ENCODE data around the gene INKA2. TPM values are rescaled to one million over a fixed set of nuclear protein-coding genes. Genes with fewer than 3 reads are reported as not detected.

Gene INKA2
- total RNA-seq, 1 experiment from 2014 or later = 3.7 TPM

DNA sequence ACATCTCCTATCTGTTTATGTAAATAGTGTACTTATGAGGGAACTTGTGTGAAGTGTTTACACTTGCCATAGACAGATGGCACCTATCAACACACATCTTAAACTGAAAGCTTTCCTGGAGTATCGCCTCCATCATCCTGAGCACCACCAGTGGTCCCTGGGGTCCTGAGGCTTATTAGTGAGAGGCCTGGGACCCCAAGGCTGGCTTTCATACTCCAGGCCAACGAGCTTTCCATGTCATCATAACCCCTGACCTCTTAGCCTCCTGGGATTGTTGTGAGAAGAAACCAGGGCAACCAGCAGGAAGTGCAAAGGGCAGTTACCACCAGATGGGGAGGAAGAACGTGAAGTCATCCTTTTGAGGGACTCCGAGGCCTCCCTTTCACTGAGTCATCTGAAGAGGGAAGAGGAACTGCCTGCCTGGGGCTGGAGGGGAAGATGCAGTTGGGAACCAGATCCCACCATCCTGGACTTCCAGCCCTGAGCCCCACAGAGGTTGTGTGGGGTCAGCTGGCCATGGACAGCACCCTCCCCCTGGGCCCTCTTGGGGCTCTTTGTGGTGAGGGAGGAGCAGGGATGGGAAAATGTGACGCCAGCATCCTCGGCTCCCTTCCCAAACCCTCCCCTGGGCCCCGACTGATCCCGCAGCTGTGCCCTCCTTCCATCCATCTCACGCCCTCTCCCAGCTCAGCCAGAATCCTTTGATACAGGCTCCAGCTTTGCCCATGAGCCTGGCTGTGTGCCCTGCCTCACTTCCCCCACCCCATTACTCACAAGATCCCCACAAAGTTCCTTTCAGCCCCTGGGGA lies 5.8 kb downstream of the INKA2 start:
- peak; percentile 57 for DNase-seq (ENCODE audit: low spot score)

GRCh38 chr1:111732718-111733117 lies 6.5 kb downstream of the INKA2 start:
- DNase-seq (ENCODE audit: low spot score) = no peak

GRCh38 chr1:111731956-111732355 lies 7.2 kb downstream of the INKA2 start:
- DNase-seq (ENCODE audit: low spot score) = no peak

- DNase-seq (ENCODE audit: low spot score) = no peak
Observed at GRCh38 chr1:111730706-111731105, 8.5 kb downstream of the INKA2 start.

DNA sequence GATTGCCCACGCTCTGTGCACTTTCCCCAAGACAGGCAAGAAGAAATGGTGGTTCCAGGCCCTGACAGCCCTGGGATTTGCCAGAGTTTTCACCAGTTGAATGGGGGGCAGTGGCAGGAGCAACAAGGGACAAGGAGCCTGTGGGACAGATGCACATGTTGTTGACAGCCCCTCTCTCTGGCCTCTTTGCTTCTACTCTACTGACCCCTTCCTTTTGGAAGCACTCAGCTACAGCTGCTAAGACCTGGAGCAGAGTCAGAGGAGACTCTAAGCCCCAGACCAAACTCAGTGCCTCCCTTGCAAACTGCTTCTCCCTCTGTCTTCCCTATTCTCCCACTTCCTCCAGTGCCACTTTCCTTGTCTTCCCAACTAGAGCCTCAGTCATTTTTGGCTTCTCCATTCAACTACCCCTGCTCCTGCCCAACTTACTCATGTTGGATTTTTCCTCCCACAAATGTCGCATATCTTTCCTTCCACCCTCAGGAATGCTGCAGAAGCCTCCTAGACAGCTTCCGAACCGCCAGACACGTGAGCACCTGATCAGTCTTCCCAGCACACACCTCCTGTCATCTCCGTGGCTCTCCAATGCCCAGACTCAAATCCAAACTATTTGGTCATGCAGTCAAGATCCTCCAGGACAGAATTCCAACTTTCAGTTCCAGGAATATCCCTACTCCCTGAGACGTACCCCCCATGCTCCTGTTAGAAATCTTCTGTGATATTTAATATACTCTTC lies 9.1 kb downstream of the INKA2 start:
- DNase-seq (ENCODE audit: low spot score) = no peak

GRCh38 chr1:111729271-111729921 lies 9.8 kb downstream of the INKA2 start:
- DNase-seq (ENCODE audit: low spot score) = no peak

DNA sequence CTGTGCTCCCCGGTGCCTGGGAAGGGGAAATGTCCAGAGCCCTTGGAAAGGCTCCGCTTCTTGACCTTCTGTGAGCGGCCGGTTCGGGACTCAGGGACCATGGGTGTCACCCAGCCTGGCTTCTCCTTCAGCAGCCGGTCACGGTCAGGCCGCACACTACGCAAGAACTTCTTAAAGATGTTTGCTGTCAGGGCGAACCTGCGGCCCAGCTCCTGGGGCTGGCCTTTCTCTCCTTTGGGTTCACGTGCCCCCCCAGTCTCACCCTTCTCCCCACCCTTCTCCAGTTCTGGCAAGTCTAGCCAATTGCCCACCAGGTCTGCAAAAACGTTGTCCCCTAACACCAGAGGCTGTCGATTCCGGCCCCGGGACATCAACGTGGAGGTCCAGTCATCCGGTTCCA lies 12.1 kb downstream of the INKA2 start:
- DNase-seq (ENCODE audit: low spot score) = no peak

GRCh38 chr1:111725192-111725591 lies 14.0 kb downstream of the INKA2 start:
- DNase-seq (ENCODE audit: low spot score) = no peak

DNA sequence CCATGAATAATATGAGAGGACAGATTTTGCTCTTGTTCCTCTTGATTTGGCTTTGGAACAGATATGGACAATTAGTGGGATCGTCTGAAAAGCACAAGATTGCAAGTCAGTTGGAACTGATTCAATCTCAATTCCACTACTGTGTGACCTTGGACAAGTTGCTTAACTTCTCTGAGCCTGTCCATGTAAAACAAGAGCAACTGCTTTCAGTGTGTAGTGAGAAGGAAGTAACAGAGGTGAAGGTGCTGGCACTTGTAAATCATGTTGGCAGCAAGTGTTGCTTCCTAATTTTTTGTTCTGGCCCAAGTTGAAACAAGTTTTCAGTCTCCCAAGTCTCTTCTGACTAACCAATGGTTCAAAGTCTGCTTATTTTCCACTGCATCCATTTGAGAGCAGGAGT lies 15.3 kb downstream of the INKA2 start:
- no peak for DNase-seq (ENCODE audit: low spot score)

- DNase-seq (ENCODE audit: low spot score) = no peak
Observed at GRCh38 chr1:111723091-111723806, 15.9 kb downstream of the INKA2 start.

DNA sequence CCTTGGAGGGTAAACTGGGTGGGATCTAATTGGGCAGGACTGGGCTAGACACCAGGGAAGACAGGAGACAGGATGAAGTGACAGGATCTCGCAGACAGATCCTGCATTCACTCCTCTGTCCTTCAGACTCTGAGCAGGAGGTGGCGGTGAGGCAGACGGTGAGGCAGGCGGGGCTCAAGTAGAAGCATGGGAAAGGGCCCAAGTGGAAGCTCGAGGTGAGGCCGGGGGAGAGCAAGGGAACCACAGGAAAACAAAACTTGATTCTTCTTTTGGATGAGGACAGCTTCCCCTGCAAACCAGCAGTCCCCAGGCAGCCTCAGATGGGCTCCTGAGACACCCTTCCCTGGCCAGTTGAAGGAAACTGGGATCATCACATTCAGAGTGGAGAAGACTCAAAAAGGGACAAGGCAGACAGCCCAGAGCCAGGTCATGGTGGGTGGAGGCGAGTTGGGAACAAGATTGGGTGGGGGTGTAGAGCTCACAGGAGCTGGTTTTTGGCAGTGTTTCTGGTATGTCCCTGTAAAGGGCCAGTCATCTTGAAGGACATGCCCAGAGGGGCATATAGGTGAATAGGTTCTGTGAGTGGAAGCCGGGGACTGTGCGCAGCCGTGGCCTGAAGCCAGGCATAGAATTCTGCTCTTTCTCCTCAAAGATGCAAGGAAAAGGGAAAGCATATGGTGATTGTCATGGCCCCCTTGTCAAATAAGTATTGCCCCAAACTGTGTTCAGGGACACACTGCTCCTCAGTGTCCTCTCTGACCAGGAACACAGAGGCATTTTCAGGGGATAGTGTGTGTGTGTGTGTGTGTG lies 18.0 kb downstream of the INKA2 start:
- DNase-seq (ENCODE audit: low spot score) = no peak

- no peak for DNase-seq (ENCODE audit: low spot score)
Observed at GRCh38 chr1:111720274-111720976, 18.8 kb downstream of the INKA2 start.

- DNase-seq (ENCODE audit: low spot score) = no peak
Observed at GRCh38 chr1:111719674-111720132, 19.5 kb downstream of the INKA2 start.

DNA sequence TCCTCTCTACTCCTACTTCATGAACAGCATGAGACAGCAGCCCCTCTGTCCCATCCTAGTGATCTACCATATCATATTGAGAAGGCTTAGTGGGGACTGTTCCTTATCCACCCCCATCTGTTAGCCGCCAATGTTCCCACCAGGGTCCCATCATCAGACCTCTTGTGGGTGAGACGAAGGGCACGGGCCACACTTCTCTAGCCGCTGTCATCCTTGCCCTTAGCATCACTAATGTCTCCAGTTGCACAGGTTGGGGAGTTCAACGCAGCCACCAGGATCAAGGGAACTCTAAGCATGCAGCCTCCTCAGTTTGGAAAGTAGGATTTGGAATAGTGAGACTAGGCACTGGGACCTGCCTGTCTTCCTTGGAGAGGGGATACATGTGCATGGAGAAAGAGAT lies 20.1 kb downstream of the INKA2 start:
- DNase-seq (ENCODE audit: low spot score) = no peak

DNA sequence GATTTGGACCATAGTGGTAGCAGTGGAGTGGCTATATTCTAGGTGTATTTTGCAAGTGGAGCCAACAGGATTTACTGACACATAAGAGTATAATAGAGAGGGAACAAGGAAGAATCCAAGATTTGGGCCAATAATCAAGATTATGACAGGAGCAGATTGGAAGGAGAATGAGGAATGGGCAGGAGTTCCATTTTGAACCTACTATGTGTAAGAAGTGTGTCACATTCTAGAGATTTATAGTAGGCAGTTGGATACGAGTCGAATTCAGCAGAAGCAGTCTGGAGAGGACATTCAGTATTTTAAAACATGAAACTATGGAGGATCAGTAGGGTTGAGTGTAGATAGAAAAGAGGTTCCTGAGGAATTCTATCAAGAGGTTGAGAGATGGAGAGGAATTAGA lies 21.7 kb downstream of the INKA2 start:
- no peak for DNase-seq (ENCODE audit: low spot score)

DNA sequence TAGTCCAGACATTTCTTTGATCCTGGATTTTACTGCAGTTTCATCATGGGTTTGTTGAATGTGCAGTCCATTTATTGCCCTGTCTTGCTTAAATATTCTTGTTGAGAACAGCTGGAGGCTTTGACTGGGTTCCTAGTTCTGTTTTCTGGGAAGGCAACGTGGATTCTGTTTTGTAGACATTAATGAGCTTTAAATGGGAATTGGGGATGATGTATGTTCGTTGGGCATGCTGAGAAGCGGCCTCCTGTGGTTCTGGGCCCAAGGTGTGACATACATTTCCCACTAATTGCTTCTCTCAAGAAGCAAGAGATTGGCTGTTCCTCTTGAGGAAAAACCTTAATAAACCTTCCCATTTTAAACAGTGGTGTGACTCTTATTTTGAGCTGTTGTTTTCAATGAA lies 22.9 kb downstream of the INKA2 start:
- no peak for DNase-seq (ENCODE audit: low spot score)

- no peak for DNase-seq (ENCODE audit: low spot score)
Observed at GRCh38 chr1:111709986-111710385, 29.2 kb downstream of the INKA2 start.

- DNase-seq (ENCODE audit: low spot score) = peak; percentile 90
Observed at GRCh38 chr1:111707906-111708305, 31.3 kb downstream of the INKA2 start.

DNA sequence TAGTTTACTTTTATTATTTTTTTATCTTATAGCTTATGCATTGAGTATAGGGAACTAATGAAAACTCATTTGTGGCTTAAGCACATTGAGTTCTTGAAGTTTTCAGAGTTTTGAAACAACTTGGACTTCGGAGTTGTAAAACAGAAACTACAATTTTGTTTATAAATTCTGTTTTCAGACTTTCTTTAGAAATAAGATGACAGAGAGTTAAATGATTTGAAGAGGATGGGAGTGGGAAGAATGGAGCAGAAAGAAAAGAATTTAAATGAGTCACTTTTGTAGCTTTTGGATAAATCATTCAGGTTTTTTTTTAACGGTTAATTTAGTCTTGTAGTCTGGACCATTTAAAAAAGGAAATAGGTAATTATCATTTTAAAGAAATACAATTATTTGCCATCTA lies 32.3 kb downstream of the INKA2 start:
- no peak for DNase-seq (ENCODE audit: low spot score)

GRCh38 chr1:111705841-111706240 lies 33.4 kb downstream of the INKA2 start:
- DNase-seq (ENCODE audit: low spot score) = no peak
